Cardiac fibroblast (primary cell): ENCODE measurements around the gene PRRT3.
A peak's percentile ranks its signal among the peaks of the same experiment; 100 is the strongest.
"Not testable (repeated sequence)": the region's sequence is repeated elsewhere in the genome, so short reads cannot be mapped to it uniquely, and the experiment has no call there.

Source experiments
- DNase-seq, 2 donors: peaks; one replicate each; pipeline versions ENCODE4 v3.0.0 to v3.0.0-alpha.2; 2010; ENCODE audit warnings: low read depth in 2 of 2
- H3K4me3 ChIP-seq, 2 donors: replicated peaks in 1 of 2; 1 replicate in 1 of 2; 2 replicates in 1 of 2; pipeline ENCODE4 v1.5.1; 2011; ENCODE audit warnings: low read depth in 2 of 2, low read length in 2 of 2, mild to moderate bottlenecking in 2 of 2, moderate library complexity in 1 of 2
- TF ChIP-seq, protein P1 (sequence below): IDR thresholded peaks from one replicate; pipeline ENCODE4 v1.5.1; 2011; ENCODE audit warnings: low read depth, mild to moderate bottlenecking, low read length, inconsistent platforms

PRRT3 gene

GRCh38 chr3:9899289-9899791 lies 52.9 kb downstream of the PRRT3 start:
- H3K4me3 ChIP-seq = no peak overlapping the region
- TF ChIP-seq, protein P1, sequence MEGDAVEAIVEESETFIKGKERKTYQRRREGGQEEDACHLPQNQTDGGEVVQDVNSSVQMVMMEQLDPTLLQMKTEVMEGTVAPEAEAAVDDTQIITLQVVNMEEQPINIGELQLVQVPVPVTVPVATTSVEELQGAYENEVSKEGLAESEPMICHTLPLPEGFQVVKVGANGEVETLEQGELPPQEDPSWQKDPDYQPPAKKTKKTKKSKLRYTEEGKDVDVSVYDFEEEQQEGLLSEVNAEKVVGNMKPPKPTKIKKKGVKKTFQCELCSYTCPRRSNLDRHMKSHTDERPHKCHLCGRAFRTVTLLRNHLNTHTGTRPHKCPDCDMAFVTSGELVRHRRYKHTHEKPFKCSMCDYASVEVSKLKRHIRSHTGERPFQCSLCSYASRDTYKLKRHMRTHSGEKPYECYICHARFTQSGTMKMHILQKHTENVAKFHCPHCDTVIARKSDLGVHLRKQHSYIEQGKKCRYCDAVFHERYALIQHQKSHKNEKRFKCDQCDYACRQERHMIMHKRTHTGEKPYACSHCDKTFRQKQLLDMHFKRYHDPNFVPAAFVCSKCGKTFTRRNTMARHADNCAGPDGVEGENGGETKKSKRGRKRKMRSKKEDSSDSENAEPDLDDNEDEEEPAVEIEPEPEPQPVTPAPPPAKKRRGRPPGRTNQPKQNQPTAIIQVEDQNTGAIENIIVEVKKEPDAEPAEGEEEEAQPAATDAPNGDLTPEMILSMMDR = no peak
- no peak for DNase-seq

GRCh38 chr3:9898467-9899241 lies 53.6 kb downstream of the PRRT3 start:
- DNase-seq = peak in 1 of 2 donors; percentile 25
- TF ChIP-seq, protein P1 = no peak
- no peak overlapping the region for H3K4me3 ChIP-seq

DNA sequence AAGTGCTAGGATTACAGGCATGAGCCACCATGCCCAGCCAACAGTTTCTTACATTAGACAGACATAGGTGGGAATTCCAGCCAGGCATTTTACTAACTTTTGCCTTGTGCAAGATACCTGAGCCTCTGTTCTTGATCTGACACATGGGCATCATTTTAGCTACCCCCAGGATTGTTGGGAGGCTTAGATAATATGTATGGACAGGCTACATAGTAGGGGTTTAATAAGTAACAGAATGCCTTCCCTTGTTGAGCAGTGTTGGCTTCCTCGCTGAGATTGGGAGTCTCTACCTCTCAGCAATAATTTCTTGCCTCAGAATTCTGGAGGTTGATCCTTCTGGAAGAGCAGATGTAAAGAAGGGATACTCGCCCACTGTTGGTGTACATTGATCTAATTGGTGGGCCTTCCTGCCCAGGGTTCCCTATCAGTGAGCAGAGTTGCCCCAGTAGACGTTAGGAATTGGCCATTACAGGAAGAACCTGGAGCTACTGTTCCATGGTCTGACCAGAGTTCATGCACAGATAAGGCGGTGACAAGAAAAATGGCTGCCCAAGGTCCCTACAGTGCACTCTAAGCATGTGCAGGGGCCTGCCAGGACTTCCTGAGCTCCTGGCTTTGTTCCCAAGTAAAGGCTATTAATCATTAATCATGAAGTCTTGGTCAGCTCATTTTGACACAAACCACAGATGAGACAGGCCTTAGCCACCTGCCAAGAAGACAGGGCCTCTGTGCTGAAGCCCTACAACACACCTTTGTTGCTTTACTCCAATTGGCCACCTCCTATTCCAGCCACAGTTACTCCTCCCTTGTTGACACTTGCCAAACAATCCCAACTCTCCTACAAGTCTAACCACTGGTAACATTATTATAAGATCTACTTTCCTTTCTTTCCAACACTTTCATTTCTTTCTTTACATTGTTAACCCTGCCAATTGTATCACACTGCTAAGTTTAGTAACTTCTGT lies 54.5 kb downstream of the PRRT3 start:
- TF ChIP-seq, protein P1 = no peak

GRCh38 chr3:9896755-9897407 lies 55.3 kb downstream of the PRRT3 start:
- H3K4me3 ChIP-seq = not testable (repeated sequence)
- DNase-seq = peak; percentile 52 to 81

More for the DNA sequence above, 54.5 kb downstream of the PRRT3 start:
- DNase-seq = peak; percentile 51 to 75
- no peak overlapping the region for H3K4me3 ChIP-seq

GRCh38 chr3:9895715-9896114 lies 56.5 kb downstream of the PRRT3 start:
- DNase-seq, H3K4me3 ChIP-seq: not testable (repeated sequence)
